HFFc6 (cell line): ENCODE results near the gene GRIK5. TPM values are rescaled to one million over a fixed set of nuclear protein-coding genes. Genes with fewer than 3 reads are reported as not detected.
"Not testable (repeated sequence)": the region's sequence is repeated elsewhere in the genome, so short reads cannot be mapped to it uniquely, and the experiment has no call there.

Experiments used
- DNase-seq: peaks from one replicate; pipeline ENCODE4 v3.0.0-alpha.2; 2018
- H3K27ac Mint-ChIP-seq: 2 replicates; pipeline ENCODE4 v1.8.0; 2020; ENCODE audit warnings: mild to moderate bottlenecking, mixed read lengths
- H3K27me3 Mint-ChIP-seq: 2 replicates; pipeline ENCODE4 v1.8.0; 2021; ENCODE audit warnings: mild to moderate bottlenecking, moderate library complexity, mixed read lengths; ENCODE audit not compliant: insufficient read depth
- H3K36me3 Mint-ChIP-seq: 2 replicates; pipeline ENCODE4 v1.8.0; 2021; ENCODE audit warnings: low read depth, mixed read lengths
- H3K4me1 Mint-ChIP-seq: 2 replicates; pipeline ENCODE4 v1.8.0; 2020; ENCODE audit warnings: low read depth, mixed read lengths
- H3K4me3 Mint-ChIP-seq: 2 replicates; pipeline ENCODE4 v1.8.0; 2020; ENCODE audit warnings: mild to moderate bottlenecking, moderate library complexity, mixed read lengths
- H3K9me3 Mint-ChIP-seq: 2 replicates; pipeline ENCODE4 v1.8.0; 2020; ENCODE audit warnings: mild to moderate bottlenecking, mixed read lengths
- total RNA-seq, 6 experiments: library from RNA; stranded (reverse); fragmentation: NEBNext Ultra II Directional; extraction: Animal tissue kit (Norgen Biotek cat#: 25700); gene quantifications; 2 replicates in 1 of 6; 3 replicates in 5 of 6; pipeline ENCODE4 v1.2.3, GENCODE V29; 2021
- TF ChIP-seq, protein P1 (sequence below): fragments of 200-600 bp; sonication (generic); IDR thresholded peaks from 2 replicates; pipeline ENCODE4 v1.5.0; 2021; ENCODE audit warnings: antibody characterized with exemption, mild to moderate bottlenecking

The GRIK5 gene
- total RNA-seq, 6 experiments from 2014 or later, result 0.07 to 0.19 (median 0.13) TPM; not detected in 1

DNA sequence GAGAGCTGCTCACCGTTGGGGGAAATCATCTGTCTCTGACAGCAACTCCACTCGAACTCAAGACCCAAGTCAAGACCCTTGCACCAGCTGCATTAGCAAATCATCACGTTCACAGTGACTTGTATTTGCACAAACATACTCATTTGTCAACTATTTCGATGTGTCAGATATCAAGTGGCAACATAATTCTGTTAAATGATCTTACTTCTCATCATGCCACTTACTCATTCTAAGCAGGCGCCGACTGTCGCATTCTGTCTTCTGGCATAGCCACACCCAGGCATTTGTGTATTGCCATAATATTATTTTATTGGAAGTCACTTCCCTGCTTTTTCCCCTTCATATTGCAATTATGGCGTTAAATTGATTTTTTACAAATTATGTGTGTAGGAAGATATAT, 53.0 kb downstream of the GRIK5 start:
- no peaks in the 10 kb centered on the region for H3K9me3 Mint-ChIP-seq
- H3K27ac Mint-ChIP-seq, result no peak overlapping the region
- peaks cover 20% of the 10 kb centered on the region for H3K4me1 Mint-ChIP-seq
- H3K4me3 Mint-ChIP-seq, result no peak overlapping the region
- TF ChIP-seq, protein P1, sequence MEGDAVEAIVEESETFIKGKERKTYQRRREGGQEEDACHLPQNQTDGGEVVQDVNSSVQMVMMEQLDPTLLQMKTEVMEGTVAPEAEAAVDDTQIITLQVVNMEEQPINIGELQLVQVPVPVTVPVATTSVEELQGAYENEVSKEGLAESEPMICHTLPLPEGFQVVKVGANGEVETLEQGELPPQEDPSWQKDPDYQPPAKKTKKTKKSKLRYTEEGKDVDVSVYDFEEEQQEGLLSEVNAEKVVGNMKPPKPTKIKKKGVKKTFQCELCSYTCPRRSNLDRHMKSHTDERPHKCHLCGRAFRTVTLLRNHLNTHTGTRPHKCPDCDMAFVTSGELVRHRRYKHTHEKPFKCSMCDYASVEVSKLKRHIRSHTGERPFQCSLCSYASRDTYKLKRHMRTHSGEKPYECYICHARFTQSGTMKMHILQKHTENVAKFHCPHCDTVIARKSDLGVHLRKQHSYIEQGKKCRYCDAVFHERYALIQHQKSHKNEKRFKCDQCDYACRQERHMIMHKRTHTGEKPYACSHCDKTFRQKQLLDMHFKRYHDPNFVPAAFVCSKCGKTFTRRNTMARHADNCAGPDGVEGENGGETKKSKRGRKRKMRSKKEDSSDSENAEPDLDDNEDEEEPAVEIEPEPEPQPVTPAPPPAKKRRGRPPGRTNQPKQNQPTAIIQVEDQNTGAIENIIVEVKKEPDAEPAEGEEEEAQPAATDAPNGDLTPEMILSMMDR, result no peak
- DNase-seq, result no peak
- H3K27me3 Mint-ChIP-seq, result peaks cover 10% of the 10 kb centered on the region; the same call in 1 of the 2 replicates
- no peaks in the 10 kb centered on the region for H3K36me3 Mint-ChIP-seq

DNA sequence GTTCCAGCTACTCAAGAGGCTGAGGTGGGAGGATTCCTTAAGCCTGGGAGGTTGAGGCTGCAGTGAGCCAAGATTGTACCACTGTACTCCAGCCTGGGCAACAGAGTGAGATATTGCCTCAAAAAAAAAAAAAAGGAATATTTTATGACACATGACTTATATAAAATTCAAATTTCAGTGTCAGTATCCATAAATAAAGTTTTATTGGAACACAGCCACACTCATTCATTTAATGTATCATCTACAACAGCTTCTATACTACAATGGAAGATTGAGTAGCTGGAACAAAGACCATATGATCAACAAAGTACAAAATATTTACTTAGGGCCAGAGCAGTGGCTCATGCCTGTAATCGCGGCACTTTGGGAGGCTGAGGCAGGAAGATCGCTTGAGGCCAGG, 57.3 kb downstream of the GRIK5 start:
- H3K27ac Mint-ChIP-seq, DNase-seq, H3K4me3 Mint-ChIP-seq, H3K36me3 Mint-ChIP-seq, H3K9me3 Mint-ChIP-seq: not testable (repeated sequence)
- Mint-ChIP-seq H3K4me1 (peaks cover 17% of the 10 kb centered on the region), H3K27me3 (peaks cover 13% of the 10 kb centered on the region; the same call in 1 of the 2 replicates)

DNA sequence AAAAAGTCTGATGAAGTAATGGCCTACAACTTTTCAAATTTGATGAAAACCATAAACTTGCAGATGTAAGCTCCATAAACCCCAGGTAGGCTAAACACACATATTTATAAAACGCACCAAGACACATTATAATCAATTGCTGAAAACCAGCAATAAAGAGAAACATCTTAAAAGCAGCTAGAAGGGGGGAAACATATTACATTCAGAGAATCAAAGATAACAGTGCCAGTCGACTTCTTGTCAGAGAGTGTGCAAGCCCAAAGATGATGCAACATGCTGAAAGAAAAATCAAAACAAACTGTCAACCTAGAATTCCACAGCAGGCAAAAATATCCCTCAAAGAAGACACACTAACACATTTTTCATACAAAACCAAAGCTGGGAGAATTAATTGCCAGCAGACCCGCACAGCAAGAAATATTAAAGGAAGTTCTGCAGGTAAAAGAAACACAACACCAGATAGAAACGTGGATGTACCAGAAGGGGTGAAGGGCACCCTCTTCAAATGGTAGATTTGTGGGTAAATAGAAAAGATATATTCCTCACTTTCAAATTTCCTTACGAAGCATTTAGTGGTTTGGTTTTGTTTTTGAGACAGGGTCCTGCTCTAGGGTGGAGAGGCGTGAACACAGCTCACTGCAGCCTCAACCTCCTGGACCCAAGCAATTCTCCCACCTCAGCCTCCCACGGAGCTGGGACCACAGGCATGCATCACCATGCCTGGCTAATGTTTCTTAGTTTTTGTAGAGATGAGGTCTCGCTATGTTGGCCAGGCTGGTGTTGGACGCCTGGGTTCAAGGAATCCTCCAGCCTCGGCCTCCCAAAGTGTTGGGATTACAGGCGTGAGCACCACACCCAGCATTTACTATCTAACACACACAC, 59.5 kb downstream of the GRIK5 start:
- H3K4me3 Mint-ChIP-seq, result no peak overlapping the region
- H3K36me3 Mint-ChIP-seq, result no peaks in the 10 kb centered on the region
- H3K27ac Mint-ChIP-seq, result no peak overlapping the region
- peaks cover 12% of the 10 kb centered on the region for H3K27me3 Mint-ChIP-seq
- no peaks in the 10 kb centered on the region for H3K9me3 Mint-ChIP-seq
- peaks cover 12% of the 10 kb centered on the region for H3K4me1 Mint-ChIP-seq
- TF ChIP-seq, protein P1, result no peak
- DNase-seq, result no peak

DNA sequence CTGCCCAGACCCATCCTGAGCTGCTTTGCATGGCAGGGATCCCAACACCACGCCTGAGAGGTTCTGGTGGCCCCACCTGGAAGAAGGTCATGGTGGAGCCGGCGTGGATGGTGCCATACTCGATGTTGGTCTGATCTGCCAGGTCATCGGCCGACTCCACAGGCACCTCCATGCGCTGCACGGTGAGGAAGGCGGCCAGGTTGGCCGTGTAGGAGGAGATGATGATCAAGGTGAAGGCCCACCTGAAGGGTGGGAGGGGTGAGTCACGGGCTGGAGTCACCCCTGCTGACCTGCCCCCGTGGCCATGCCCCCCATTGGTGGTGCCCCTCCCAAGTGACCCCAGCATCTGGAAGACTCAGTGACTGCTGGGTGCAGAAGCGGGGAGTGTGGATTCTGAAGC, 63.4 kb downstream of the GRIK5 start:
- DNase-seq, result no peak
- TF ChIP-seq, protein P1, result no peak
- H3K4me3 Mint-ChIP-seq, result no peak overlapping the region
- peaks cover 12% of the 10 kb centered on the region for H3K4me1 Mint-ChIP-seq
- H3K36me3 Mint-ChIP-seq, result no peaks in the 10 kb centered on the region
- no peaks in the 10 kb centered on the region for H3K9me3 Mint-ChIP-seq
- H3K27ac Mint-ChIP-seq, result no peak overlapping the region
- peaks cover 41% of the 10 kb centered on the region for H3K27me3 Mint-ChIP-seq

DNA sequence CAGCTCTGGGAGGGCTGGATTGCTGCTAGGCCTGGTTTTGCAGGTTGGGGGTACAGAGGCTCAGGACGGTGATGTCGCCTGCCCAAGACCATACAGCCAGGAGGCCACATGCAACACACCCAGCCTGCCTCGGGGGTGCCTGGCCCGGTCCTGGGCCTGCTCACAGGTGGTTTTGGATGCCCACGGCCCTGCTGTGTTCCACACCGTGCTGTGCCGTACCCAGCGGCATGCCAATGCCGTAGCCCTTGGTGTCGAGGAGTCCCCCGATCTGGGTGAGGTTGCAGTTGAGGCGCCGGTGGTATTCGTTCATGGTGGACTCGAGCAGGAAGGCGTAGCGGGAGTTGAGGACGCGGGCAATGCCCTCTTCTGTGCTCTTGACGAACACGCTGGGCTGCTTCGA, 64.5 kb downstream of the GRIK5 start:
- peaks cover 48% of the 10 kb centered on the region for H3K27me3 Mint-ChIP-seq
- DNase-seq, result no peak

More for the DNA sequence above, 64.5 kb downstream of the GRIK5 start:
- H3K9me3 Mint-ChIP-seq, result no peaks in the 10 kb centered on the region
- no peak overlapping the region for H3K4me3 Mint-ChIP-seq
- TF ChIP-seq, protein P1, result no peak
- H3K36me3 Mint-ChIP-seq, result no peaks in the 10 kb centered on the region
- H3K4me1 Mint-ChIP-seq, result peaks cover 7% of the 10 kb centered on the region
- H3K27ac Mint-ChIP-seq, result no peak overlapping the region
